HG03103 (cell line): ENCODE data around the gene TIPIN.
"Not testable (repeated sequence)": the region's sequence is repeated elsewhere in the genome, so short reads cannot be mapped to it uniquely, and the experiment has no call there.

Experiments used
- ATAC-seq: cut with Tn5 transposase; IDR thresholded peaks from one replicate; pipeline ENCODE4 v1.9.1; 2021; ENCODE audit warnings: low read depth; ENCODE audit not compliant: unreplicated experiment

The TIPIN gene

DNA sequence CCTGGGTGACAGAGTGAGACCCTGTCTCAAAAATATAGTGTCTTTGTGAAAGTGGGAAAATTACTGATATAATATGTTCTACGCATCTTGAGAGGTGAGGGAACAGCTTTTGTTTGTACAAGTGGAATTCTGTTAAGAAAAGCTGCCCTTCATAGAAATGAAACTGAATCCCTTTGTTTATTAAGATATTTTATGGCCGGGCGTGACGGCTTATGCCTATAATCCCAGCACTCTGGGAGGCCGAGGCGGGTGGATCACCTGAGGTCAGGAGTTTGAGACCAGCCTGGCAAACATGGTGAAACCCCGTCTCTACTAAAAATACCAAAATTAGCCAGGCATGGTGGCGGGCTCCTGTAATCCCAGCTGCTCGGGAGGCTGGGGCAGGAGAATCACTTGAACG, 52.1 kb downstream of the TIPIN start:
- ATAC-seq = not testable (repeated sequence)

DNA sequence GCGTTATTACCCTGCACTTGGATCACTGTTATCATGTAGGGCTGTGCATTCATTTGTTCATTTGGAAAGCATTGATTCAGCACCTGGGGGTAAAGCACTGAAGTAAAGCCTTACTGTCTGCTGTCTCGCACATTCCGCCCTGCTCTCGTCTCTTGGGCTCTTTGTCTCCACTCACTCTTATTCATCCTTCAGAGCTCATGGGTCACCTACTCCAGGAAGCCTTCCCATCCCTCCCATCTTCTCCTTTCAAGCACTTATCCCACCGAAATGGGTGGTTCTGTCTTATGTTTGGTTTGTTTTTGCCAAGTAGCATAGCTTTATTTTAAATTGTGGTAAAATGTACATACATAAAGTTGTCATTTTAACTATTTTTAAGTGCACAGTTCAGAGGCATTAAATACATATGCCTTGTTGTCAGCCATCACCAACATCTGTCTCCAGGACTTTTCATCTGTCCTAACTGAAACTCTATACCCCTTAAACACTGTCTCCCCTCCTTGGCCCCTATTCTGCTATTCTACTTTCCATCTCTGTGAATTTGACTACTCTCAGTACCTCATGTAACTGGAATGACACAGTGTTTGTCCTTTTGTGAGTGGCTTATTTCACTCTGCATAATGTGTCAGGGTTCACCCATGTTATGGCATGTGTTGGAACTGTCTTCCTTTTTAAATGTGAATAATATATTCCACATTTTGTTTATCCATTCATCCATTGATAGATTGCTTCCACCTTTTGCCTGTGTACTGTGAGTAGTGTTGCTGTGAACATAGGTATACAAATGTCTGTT, 53.8 kb downstream of the TIPIN start:
- no peak for ATAC-seq

DNA sequence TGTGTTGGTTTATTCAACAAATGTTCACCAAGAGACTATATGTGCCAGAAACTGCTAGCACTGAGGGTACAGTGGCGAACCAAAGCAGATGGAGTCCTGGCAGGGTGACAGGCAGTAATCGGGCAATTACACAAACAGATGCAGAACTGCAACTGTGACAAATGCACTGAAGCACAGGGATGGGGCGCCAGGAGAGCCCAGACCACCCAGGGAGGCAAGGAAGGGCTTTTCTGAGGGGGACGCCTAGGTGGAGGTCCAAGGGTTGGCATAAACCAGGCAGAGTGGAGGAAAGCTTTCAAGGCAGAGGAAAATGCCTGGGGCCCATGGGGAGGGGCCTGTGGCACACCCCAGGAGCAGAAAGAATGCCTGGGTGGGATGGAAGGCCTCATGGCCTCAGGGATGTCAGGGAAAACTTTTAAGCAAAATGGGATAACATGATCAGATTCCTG, 57.7 kb downstream of the TIPIN start:
- no peak for ATAC-seq

DNA sequence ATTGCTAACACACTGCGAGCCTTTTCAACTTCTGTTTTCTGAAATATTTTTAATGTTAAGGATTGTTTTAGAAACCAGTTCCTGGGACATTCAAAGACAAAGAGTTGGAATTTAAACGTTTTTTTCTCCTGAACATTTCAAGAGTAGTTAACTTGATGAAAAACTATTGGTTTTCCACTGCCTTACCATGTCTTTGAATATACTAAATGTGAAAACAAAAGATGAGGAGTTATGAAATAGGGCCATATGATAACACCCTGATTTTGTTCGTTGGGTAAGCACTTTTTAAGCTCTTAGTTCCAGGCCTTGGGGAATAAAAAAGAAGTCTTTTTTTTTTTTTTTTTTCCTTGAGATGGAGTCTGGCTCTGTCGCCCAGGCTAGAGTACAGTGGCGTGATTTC, 60.3 kb downstream of the TIPIN start:
- no peak for ATAC-seq

DNA sequence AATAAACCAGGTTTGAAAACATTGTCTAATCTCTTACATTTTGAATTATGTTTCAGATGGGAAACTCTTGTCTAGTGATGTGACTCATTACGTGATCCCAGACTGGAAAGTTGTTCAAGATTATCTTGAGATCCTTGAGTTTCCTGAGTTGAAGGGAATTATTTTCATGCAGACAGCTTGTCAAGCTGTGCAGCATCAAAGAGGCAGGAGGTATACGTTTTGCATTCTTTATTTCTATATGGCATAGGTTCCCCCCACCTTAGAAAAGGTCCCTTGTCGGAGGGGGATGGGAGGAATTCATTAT, 61.6 kb downstream of the TIPIN start:
- no peak for ATAC-seq

DNA sequence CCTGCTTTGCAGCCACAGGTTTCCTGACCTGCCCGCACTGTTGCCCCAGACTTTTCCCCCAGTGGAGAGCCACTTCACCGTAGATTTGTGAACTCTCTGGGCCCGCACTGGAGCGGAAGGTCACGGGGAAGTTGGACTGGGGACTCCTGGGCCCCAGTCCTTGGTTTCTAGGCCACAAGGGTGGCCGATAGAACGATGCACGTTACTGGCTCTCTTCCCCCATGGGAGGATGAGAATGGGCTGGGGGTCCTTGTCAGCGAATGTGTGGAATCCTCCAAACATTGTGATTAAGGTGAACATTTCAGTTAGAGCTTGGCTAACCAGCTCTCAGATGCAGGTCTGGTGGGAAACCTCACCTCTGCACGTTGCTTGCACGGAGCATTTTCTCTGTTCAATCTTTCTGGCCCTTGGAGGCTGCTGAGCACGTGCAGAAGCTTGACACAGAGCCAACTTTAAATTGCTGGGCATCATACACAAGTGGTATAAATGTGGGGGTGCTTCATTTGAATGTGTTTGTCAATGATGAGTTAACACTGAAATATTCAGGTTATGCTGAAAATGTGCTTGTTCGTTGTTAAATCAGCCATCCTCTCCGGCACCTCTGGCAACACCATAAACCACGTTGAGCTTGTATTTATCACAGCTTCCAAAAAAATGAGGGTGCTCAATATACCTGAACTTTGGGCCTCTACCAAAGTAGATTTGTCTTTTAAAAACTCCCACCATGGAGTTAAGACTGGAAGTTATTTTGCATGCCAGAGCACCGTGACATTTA, 62.1 kb downstream of the TIPIN start:
- ATAC-seq = no peak

DNA sequence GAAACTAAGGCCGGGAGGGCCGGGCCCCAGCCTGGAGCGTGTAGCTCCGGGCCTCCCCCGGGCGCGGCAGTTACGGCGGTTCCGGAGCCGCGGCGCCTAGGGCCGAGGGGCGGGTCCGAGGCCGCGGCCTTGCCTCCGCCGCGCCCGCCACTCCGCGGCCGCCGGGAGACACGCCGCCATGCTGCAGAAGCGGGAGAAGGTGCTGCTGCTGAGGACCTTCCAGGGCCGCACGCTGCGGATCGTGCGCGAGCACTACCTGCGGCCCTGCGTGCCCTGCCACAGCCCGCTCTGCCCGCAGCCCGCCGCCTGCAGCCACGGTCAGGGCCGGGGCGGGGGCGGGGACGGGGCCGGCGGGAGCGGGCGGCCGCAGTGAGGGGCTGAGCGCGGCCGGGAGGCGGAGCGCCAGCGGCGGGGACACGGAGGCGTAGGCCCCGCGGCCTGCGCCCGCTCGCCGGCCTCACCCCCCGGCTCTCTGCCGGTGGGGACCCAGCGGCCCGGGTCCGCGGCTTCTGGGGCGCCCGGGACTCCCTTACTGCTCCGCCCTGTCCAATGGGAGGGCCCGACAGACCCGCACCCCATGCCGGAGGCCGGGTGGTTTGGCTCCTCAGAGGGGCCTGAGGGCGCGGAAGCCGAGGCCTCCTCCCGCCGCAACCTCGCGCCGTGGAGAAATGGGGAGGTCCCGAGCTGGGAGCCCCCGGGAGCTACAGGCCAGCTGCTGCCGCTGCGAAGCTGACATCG, 62.9 kb downstream of the TIPIN start, which contains the start of gene DIS3L:
DIS3L (plus strand) TSS at position 150 of the 738 bp plus-strand sequence; CDS start at position 179, 29 bp downstream.
- ATAC-seq = peak; percentile 52

DNA sequence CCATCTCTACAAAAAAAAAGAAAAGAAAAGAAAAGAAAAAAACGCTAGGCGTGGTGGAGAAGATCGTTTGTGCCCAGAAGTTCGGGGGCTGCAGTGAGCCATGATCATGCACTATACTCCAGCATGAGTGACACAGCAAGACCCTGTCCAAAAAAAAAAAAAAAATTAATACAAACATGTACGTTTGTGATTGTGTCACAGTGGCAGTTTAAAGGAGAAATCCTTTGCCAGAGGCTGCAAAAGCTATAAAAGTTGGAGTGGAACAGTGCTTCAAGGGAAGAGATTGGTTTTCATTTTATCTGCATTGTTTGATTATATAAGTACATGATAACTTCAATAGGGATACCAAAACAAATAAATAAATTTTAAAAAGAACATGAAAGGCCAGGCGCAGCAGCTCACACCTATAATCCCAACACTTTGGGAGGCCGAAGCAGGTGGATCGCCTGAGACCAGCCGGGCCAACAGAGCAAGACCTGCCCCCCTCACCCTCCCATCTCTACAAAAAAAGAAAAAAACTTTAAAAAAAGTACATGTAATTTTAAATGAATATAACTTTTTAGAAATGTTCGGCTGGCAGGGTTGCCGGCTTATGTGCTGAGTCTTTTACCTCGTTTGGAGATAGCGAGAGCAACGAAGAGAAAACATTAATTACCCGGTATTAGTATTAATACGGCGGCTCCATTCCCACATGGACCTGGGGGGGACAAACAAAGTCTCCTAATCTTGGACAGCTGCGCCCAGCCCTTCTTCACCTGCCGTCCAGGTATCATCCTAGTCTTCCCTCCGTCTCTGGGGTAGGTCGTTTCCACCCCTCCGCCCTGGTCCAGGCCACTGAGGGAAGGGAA, 63.7 kb downstream of the TIPIN start:
- no peak for ATAC-seq

DNA sequence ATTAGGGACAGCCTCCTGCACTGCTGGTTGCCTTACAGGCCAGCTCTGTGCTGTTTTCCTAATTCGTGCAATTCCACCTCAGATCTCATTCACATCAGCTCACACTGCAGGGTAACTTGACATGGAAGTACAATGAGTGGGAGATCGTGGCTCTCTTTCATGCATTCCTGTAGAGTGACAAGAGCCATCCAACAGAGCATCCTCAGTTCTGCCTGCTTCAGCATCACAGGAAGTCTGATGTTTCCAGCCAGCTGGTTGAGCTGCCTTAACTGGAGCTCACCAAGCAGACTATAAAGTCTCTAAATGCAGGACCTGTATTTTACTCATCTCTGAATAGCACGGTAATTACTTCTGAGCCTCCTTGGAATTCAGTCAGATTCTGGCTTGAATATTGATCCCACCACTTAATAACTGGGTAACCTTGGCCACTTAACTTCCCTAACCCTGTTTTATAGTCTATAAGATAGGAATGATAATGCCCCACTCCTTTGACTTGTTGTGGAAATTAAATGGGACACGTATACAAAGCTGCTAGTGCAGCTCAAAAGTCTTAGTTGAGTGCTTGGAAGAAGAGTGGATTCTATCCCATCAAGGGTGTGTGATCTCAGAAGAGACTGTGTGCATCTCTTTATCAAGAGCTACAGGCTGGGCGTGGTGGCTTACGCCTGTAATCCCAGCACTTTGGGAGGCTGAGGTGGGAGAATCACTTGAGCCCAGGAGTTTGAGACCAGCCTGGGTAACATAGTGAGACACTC, 64.5 kb downstream of the TIPIN start:
- ATAC-seq = no peak

DNA sequence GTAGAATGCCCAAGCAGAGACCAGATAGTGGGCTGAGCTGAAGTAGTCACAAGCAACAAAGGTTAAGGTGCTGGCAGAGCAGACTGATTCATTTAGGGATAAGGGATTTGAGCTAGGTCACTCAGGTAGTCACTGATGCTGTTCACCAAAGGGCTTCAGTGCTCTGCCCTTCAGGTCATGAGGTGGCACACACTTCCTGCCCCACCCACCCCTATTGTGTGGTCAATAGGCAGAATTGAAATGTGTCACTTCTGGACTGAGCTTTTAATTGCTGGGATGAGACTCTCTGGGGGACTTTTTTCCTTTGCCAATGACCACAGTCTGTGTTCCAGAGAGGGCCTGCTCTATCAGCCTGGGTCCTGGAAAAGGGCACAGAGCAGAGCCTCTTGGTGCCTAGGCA, 66.0 kb downstream of the TIPIN start:
- ATAC-seq = no peak

DNA sequence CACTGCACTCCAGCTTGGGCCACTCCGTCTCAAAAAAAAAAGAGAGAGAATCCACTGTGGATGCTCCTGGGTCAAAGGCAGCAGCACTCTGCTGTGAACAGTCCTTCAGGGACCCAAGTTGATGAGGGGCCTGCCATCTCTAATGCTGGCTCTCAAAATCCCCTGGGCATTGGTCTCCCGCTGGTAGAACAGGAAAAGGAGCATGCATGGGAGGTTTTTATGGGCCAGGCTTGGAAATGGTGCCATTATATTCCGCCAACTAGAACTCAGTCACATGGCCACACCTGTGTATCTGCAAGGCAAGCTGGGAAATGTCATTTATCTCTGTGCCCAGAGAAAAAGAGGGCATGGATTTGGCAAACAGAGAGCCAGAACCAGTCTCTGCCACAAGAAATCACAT, 66.5 kb downstream of the TIPIN start:
- ATAC-seq = no peak

DNA sequence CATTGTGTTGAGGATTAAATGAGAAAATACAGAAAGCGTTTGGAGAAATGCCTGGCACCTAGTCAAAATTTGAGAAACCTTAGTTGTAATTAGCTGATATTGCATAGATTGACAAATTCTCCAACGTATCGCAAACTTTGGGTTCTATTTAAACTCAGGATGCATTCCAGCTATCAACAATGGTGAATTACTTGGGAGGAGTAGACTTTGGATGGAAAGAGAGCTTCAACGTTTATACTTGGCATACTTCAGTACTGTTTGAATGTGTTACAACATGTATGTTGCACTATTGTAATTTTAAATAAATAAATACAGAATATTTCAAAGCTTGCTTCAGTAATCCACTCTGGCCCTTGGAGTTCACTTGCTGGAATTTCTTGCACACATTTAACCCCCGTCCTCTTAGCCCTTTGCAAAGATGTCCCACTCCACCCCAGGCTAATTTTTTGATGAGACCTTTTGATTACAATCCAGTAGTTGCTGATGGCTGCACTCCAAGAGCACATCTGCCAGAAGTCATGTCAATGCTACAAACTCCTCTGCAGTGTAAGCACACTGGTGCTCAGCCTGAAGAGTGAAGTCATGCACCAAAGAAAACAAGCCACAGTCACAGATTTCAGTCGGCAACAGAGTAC, 67.8 kb downstream of the TIPIN start:
- no peak for ATAC-seq

DNA sequence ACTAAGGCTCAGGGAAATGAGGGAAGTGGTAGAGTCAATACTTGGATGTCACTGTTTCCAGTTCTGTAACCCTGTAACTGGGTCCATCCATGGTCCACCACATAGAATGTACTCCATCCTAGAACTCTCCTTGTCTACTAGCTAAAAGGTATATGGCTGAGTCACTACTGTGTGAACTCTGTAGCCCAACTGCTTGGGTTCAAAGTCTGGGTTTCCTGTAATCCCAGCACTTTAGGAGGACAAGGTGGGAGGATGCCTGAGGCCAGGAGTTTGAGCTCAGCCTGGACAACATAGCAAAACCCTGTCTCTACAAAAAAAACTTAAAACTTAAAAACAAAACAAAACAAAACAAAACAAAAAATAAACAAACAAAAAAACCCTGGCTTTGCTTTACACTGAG, 68.4 kb downstream of the TIPIN start:
- no peak for ATAC-seq

DNA sequence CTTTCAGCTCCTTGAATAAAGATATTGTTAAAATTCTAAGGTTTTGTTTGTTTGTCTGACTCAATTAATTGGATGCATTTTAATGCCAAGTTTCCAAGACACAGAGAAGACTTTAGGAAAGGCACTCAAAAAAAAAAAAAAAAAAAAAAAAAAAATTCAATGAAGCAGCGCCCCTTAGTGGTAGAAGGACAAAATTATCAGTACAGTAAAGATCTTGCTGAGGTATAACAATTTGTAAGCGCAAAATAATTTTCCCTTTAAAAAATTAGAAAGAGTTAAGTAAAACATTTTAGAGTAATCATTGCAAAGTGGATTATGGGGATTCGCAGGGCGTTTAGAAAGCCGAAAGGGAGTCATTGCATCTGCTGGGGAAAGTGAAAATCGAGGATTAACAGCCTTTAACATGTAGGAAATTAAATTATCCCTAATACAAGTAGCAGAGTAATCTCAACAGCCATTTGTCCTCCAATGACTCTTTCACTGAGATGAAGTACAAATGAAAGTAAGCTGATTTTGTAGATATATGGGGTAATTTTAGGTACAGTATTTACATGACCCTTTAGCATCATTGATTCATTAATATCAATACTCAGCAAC, 68.9 kb downstream of the TIPIN start:
- no peak for ATAC-seq
